NCI-H1694 (cell line): Measurements from ENCODE around the gene MPP4.

ENCODE experiments used
- DNase-seq: peaks from one replicate; lab custom pipeline; 2025; lab: John Stamatoyannopoulos, UW

The MPP4 gene

DNA sequence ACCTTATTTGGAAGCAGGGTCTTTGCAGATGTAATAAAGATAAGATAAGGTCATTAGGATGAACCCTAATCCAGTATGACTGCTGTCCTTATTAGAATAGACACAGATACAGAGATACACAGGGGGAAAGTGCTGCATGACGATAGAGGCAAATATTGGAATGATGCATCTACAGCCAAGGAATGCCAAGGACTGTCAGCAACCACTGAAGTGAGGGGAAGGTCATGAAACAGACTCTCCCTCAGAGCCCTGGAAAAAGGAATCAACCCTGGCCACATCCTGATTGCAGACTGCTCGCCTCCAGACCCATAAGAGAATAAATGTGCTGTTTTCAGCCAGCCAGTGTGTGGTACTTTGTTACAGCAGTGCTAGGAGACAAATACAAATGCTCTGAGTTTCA is 69.9 kb downstream of the MPP4 start:
- no peak for DNase-seq

DNA sequence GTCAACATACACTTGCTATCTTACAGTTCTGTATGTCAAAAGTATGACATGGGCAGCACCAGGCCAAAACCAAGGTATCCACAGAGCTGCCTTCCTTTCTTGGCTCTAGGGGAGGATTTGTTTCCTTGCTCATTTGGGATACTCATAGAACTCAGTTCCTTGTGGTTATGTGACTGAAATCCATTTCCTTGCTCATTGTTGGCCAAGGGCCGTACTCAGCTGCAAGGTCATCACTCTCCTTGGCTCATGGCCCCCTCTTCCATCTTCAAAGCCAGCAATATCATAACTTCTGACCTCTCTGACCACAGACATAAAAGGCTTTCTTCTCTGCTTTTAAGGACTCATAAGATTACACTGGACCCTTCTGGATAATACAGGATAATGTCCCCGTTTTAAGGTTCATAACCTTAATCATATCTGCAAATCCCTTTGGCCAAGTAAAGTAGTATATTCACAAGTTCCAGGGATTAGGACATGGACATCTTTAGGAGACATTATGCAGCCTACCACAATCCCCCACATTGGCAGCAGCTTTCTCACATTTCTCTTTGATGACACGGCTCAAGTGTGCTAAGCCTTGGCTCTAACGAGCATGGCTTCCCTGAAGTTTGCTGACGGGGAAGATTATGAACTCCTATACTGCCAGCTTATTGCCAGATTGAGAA is 76.0 kb downstream of the MPP4 start:
- no peak for DNase-seq

DNA sequence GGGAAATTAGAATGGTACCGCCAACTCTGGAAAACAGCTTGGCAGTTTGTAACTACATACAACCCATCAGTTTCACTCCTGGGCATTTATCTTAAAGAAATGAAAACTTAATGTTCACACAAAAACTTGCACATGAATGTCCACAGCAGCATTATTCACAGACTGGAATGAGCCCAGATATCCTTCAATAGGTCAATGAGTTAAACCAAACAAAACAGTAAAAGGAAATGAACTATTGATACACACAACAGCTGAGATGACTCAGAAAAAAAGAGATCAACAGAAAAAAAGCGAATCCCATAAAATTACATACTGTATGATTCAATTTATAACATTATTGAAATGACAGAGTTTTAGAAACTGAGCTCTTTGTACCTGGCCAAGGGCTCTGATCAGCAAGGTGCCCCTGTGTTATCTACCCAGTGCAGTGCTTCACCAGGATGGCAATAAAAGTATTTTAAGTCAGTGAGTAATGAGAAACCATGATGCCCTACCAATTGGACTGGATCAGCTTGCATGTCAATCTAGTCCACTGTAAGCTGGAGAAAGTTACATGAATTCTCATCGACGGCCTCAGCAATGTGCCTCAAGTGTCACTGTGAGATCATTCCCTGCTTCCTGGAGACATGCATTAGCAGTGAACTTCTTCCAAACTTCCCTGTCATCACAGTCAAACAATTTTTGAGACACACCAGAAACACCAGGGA is 77.0 kb downstream of the MPP4 start:
- DNase-seq: no peak

DNA sequence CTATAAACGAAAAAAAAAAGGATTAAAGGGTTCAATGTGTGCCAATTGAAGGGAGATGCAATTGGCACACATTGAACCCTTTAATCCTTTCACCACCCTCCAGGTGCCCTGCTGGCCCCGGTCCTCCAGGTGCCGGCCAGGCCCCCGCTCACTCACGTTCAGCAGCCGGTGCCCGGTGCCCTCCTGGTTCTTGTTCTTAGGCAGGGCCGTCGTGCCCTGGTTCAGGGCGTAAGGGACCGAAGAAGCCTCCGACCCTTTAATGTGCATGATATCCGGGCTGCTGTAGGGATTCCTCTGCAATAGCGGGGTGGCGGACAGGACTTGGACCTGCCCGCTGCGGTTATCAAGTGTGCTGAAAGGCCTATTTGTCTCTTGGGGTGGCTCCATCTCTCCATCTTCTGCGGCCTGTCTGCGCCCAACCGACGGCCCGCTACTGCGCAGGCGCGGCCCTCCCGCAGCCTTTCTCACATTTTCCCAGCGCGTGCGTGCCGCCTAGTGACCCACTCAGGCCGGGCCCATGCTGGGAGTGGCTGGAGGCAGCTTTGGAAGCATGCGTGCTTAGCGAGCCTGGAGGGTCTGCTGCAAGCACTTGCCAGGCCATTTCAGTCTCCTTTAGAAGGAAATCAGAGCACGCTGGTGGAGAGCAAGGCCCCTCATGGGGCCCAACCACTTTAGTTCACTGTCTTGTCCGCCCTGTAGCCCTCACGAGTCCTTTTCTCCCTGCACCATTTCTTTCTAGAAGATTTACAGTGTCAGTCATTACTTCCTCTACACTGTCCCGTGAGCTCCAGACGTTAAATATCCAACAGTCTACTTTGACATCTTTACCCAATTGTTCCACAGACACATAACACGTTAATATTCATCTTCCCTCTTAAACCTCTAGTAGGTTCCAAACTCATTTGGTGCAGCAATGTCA is 79.4 kb downstream of the MPP4 start:
- DNase-seq: no peak

DNA sequence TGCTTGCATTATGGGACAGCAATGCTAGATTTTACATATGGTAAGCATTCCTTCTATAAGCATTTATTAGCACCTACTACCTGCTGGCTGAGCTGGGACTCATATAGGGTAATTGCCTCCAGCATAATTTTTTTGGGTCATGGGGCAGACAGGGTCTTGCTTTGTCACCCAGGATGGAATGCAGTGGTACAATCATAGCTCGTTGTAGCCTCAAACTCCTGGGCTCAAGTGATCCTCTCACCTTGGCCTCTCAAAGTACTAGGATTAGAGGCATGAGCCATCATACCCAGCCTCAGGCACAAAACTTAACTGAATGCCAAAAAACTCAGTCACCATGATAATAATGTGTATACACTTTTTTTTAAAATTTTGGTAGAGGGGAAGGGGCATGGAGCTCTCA is 90.4 kb downstream of the MPP4 start:
- DNase-seq: no peak

DNA sequence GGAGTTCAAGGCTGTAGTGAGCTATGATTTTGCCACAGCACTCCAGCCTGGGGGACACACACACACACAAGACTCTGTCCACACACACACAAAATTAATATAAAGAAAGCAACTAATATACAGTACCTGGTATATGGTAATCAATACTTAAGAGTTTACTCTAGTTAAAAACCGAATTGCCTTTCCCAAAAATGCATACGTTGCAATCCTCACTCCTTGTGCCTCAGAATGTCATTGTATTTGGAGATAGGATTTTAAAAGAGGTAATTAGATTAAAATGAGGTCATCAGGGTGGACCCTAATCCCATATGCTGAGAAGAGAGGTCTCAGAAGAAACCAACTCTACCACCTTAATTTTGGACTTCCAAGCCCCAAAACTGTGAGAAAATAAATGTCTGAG is 90.9 kb downstream of the MPP4 start:
- DNase-seq: no peak

DNA sequence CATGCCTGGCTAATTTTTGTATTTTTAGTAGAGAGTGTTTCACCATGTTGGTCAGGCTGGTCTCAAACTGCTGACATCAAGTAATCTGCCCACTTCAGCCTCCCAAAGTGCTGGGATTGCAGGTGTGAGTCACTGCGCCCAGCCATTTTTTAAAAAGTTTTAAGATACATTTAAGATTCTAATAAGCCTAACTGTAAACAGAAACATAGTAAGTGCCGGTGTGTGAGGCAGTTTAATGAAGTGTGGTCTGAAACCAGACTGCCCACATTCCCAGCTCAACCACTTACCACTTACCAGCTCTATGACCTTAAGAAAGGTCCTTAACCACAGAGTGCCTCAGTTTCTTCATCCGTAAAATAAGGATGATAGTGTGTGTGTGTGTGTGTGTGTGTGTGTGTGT is 97.5 kb downstream of the MPP4 start:
- DNase-seq: no peak

DNA sequence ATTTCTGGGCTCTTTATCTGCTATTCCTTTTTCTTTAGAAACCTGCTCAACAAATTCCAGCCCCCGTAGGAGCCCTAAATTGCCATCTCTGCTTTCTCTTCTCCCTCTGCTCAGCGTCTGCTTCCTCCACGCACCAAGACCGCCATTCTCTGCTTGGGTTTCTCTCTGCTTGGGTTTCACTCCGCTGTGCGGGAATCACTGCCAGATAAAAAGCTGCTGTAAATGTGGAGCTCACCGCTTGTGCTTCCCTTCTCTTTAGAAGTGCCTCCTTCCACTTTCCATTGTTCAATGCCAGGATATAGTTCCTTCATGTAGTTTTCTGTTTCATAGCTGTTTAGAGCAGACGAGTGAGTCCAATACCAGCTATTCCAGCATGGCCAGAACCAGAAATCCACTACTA is 101.0 kb downstream of the MPP4 start:
- no peak for DNase-seq
